HG03135 (cell line): ENCODE data around the gene CRTAC1.

Experiments
- ATAC-seq: cut with Tn5 transposase; IDR thresholded peaks from one replicate; pipeline ENCODE4 v1.9.1; 2021; ENCODE audit warnings: mild to moderate bottlenecking, moderate library complexity; ENCODE audit not compliant: unreplicated experiment

Gene CRTAC1

DNA sequence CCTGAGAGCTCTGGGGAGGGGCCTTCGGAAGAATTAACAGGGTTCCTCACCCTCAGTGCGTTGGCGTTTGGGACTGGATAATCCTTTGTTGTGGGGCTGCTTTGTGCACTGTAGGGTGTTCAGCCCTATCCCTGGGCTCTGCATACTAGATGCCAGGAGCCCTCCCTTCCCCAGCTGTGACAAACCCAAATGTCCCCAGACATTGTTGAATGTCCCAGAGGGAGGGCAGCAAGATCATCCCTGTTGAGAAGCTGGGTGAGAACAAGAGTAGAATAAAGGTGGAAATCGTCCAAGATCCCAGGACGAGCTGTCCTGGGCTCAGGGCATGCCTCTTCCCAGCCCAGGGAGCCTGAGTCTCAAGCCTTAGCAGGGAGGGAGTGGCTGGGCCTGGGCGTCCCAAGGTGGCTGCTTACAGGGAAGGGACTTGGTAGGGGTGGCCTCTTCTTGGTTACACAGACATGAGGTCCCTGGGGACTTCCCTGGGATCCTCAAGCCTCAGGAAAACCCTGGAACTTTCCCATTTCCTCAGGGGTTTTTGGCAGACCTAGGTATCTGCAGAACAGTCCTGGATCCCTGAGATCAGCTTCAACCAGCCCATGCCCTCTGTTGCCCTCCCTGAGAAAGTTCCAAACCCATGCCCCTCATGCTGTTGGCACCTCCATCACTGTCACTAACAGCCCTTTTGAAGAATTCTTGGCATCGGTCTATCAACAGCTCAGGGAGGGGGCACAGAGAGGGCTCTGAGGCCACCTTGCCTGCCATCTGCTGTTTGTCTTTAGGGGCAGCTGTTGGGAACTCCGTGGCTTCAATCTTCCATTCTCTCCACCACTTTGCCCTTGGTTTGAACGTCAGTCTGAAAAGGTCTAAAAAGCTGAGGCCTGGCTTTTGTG is 127.0 kb downstream of the CRTAC1 start:
- ATAC-seq = no peak

DNA sequence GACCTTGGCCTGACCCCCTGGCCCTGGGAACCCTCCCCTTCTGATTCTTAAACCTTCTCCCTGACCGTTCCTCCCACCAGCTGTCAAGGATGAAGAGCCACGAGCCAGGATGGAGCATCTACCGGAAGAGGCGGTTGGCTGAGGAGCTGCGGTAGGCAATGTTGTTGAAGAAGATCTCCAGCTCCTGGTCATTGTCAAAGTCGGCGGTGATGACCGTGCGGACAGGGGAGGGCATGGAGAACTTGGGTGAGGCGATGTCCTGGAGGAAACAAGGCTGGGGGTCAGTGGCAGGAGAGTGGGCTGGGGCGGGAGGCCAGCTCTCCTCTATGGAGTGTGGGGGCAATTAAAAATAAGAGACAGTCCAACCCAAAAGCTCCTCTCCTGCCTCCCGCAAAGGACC is 129.0 kb downstream of the CRTAC1 start:
- no peak for ATAC-seq

DNA sequence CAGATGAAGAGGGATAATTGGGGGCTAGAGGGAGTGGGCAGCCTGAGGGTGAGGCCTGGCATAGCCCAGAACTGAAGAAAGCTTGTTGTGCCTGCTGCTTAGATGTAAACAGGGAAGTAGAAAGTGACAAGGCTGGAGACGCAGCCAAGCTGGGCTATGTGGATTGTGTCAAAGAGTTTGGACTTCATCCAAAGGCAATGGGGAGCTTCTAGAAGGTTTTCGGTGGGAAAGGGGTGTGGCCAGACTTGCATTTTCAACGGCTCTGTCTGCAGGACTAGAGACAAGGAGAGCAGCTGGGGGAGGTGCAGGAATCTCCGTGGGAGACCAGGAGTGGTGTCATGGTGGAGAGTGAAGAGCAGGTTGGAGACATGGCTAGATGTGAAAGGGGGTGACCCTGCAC is 132.0 kb downstream of the CRTAC1 start:
- no peak for ATAC-seq

DNA sequence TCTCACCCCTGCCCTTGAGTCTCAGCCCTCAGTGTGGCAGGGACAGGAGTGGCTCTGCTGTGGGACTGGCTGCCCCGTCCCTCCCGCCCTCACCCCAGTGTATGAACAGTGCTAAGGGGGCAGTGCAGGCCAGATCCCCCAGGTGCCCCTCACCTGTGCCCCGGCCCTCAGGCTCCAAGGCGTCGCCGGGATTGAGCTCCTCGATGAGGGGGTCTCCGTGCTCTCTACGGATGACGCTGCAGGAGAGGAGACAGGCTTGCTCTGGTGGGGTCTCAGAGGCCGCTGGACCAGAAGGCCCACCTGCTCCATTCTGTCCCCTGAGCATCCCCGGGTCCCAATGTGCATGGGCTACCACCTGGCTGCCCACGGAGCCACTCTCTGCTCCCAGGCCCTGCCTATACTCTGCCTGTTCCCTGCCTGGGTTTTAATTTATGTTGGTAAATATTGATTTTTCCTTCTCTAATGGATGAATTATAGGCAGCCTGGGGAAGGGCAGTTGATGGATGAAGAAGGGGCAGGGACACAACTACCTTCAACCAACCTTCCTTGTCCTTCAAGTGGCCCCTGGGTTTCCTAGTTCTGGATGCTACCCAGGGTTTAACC is 133.6 kb downstream of the CRTAC1 start:
- no peak for ATAC-seq

DNA sequence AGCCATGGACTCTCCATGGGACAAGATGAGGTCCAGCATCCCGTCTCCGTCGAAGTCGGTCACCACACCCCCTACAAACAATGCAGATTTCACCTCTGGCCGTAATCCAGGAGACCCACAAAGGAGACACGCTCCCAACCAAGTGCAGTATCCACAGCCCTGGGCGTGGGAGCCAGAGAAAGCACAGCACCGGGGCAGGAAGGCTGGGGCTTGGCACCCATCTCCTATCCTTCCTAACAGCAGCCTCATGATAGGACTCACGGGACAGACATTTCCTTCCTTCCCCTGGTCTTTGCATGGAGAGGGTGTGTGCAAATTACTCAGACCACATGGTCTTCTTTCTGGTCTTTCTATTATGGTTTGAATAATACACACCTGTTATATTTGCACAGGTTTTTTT is 134.5 kb downstream of the CRTAC1 start:
- ATAC-seq = no peak

DNA sequence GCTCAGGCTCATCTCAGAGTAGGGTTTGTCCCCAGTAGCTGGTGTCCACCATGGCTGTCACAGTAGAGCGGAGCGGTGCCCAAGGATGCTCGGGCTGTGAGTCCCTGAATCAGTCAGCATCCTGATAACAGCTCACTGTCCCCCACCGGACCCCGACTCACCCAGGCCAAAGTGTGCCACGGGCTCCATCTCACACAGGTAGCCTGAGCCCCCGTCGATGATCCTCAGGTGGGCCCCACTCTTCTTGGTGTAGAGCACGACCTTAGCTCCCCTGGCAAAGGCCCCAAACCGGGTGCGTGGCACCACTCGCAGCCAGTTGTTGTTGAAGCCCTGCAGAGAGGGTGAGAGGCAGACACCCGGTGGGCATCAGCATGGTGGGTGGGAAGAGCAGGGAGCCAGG is 135.3 kb downstream of the CRTAC1 start:
- no peak for ATAC-seq

DNA sequence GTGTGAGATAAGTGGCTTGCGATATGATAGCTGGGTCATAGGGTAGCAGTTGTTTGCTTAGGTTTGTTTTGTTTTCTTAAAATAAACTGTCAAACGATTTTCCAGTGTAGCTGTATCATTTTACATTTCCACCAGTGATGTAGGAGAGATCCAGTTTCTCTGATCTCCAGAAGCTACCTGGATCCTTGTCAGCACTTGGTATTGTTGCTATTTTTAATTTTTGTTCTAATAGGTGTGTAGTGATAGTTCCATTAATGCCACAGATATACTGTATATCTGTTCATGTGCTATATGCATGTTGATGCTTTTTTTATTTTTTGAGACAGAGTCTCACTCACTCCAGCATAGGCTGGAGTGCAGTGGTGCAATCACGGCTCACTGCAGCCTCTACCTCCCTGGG is 136.3 kb downstream of the CRTAC1 start:
- ATAC-seq = no peak

DNA sequence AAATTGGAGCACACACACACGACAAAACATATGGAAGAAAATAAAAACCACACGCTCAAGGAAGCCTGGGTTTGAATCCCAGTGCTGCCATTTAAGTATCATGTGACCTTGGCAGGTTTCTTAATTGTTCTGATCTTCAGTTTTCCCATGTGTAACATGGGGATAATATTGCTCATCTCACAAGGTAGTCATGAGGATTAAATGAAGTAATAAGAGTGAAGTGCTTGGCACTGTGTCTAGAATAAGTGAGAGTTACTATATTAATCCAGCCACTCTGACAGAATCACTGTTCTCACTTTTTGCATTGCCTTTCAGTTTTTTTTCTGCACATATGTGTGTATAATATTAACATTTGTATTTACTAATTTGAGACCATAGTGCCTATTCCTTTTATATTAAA is 137.5 kb downstream of the CRTAC1 start:
- no peak for ATAC-seq

DNA sequence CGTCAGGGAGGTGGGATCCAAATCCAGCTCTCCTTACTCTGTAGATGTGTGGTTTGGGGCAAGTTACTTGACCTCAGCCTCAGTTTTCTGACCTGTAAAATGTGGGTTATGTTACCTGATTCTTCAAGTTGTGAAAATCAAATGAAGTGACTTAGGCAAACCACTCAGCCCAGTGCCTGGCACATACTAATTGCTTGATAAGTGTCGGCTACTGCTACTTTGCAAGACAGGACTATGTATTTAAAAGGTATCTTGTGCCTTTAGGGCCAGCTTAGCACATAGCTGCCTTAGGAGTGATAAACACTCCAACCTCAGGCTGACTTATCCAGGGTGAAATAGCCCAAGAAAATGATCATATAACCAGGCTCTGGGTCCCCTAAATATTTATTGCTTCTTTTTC is 137.9 kb downstream of the CRTAC1 start:
- ATAC-seq = no peak

DNA sequence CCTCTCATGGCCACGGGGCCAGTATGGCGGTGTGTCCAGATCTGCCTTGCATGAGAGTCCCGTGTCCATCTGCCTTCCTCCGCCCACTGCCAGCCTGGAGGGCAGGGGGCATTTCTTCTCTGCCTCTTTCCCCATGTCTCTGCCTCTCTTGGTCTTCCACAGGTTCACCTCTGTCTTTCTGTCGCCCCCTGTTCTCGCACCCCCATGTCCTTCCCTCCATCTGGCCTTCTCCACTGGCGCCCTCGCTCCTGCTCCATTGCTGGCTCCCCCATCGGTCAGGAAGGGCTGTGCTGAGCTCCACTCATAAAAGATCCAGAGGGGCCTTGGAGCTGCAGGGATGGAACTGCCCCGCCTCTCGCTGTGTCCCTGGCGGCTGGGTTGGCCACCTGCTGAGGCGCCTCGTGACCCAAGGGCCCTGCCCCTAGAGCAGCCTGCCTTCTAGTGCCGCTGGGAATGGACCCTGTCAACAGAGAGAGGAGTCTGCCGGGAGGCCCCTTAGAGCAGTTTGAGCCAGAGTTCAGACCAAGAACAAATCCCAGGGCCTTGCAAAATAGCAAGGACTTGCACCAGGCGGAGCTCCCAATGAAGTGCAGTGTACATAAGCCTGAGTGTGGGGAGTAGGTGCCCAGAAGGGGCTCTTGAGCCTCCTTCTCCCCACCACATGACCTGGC is 138.8 kb downstream of the CRTAC1 start:
- no peak for ATAC-seq

DNA sequence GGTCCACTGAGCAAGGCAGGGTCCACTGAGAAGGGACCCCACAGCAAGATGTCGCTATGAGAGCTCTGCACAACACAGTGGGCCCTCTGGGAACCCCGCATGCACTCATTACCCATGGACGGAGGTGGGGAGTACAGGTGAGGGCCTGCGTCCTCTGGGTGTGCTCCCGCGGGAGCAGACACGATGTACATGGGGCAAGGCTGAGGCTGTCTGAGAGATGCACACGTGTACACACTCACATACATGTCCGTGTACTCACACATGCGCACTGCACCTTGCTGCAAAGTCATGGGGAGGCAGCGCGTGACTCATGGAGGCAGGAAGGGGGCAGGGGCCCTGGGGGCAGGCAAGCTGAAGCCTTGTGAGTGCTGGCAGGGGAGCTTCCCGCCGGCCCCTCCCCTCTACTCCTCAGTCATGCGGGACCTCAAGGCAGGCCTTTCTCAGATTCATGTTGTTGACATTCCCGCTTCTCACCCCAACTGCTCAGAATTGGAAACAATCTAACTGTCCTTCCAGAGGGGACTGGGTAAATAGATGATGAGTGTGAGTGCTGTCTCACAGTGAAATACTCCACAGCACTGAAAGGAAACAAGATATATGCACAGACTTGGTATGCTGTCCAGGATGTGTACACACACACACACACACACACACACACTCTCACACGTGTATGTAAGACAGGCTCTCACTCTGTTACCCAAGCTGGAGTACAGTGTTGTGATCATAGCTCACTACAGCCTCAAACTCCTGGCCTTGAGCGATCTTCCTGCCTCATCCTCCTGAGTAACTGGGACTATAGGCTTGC is 140.8 kb downstream of the CRTAC1 start:
- no peak for ATAC-seq

DNA sequence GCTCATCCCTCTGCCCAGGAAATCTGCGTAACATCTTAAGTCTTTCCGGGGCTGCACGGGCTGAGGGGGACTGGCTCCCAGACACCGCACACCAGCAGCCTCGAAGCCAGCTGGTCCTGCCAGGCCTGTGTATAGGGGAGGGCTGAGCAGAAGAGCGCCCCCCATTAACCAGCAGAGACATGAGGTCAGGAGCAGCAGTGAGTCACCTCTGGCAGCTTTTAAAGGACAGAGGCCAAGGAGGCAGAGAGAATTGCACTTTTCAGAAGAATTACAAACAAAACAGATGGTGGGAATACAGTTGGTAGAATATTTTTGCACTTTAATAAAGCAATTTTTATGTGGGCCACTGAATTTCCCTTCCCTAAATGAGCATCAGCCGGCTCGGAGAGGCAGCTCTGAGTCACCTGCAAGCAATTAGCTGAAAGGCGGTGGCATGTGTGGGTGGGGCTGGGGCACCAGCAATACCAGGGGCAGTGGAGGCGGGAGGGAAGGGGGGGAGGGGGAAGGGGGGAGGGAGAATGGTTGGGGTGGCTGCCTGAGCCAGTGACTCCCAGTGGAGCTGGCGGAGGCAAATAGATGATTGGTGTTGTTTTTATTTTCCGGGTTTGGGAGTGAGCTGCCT is 141.7 kb downstream of the CRTAC1 start:
- no peak for ATAC-seq

DNA sequence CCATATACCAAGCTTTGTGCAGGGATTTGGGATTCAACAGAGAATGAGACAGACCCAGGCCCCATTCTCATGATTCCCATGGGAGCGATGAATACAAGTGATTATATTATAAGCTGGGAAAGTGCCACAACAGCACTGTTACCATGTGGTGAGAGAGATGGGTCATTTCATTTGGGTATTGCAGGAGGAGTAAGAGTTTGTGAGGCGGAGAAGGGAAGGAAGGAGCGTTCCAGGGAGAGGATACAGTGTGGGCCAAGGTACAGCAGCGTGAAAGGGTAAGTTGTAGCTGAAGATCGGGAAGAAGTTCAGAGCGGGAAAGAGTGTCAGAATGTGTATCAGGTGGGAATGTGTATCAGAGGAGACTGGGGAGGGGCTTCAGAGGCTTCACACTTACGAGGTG is 142.3 kb downstream of the CRTAC1 start:
- ATAC-seq = no peak

DNA sequence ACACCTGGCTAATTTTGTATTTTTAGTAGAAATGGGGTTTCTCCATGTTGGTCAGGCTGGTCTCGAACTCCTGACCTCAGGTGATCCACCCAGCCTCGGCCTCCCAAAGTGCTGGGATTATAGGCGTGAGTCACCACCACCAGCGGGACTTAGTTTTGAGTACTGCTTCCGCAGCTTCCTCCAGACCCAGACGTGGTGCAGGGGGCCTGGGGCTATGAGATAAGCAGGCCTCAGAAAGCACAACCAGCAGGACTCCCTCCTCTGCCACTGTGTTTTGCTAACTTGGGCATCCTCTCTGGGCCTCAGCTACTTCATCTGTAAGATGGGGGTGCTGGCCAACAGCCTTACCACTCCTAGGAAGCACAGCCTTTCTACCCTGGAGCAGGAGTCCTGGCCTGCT is 143.0 kb downstream of the CRTAC1 start:
- ATAC-seq = no peak

DNA sequence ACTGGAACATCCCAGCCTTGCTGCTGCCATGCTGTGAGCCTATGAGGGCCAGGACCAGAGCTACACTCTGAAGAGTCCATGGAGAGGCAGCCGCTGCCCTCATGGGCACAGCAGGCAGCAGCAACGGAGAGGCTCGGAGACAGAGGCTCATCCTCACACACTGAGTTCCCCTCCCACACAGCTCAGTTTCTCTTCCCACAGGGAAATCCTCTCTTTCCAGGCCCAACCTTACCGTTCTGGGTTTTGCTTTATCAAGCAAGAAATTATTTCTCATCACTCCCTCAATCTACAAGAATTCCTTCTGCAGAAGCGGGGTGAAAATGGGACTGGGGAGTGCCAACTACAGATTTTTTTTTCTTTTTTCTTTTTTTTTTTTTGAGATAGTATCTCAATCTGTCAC is 144.1 kb downstream of the CRTAC1 start:
- no peak for ATAC-seq

DNA sequence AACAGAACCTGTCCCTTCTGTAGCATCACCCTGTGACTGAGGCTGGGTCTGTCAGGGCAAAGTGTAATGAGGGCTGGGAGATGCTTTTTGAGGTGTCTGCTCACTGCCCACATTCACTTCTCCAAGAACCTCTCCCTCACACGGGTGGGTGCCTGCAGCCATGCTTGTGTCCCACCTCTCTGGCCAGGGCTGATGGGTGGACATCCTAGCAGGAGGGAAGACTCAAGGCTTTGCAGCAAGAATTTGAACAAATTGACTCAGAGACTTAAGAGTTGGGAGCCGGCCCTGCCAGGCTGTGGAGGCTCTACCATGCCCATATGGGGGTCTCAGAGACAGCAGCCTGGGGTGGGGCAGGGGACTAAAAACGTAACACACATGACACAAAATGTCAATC is 147.3 kb downstream of the CRTAC1 start:
- ATAC-seq = no peak

DNA sequence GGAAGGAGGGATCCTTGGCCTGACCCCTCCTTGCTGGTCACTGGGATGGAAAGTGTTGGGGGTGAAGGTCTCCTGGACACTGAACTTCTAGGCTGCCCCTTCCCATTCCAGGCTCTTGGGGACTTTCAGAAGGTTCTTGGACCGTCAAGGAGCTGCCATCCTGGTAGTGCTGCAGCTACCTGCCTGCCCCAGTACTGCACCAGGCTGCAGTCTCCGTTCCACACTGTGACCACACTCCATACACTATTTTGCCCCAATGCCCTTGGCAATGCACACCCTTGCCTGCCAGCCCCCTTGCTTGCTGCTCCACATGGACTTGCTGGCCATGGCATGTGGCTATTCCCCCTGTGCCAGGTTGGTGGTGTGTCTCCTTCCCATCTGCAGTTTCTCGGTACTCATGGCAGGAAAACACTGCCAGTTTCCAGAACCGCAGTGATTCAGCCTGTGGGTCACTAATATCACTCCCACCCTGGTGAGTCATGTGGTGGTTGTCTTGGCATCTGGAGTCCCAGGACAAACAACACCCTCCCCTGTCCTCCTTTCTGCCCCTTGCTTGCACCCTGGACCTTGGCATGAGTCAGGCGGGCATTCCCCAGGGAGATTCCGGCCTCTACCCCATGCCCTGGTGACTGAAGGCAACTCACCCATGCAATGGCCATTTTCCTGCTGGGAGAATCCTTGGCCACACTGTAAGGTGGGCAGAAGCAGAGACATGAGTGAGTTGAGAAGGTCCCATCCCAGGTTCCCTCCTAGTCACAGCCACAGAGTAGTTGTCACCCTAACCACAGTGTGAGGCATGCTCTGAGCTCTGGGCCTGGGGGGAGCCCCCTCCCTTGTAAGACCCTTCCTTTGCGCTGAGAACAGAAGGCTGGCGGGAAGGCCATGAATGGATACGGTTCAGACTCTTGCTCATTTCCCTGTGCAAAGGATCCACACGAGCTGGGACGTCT is 148.0 kb downstream of the CRTAC1 start:
- ATAC-seq = no peak

DNA sequence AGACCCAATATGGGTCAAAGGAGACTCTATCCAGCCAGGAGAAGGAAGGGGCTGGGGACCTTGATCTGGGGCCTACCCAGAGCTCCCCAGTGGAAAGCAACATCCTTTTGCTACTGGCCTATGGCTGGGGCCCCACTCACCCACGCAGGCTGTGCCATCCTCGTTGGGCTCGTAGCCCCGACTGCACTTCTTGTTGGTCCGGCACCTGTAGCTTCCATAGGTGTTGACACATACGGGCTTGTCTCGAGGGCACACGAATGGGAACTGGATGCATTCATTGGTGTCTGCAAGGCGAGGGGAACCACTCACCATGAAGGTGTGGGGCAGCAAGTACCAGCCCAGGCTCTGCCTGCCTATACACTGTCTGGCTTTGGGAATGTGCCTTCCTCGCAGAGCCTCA is 150.3 kb downstream of the CRTAC1 start:
- ATAC-seq = no peak

DNA sequence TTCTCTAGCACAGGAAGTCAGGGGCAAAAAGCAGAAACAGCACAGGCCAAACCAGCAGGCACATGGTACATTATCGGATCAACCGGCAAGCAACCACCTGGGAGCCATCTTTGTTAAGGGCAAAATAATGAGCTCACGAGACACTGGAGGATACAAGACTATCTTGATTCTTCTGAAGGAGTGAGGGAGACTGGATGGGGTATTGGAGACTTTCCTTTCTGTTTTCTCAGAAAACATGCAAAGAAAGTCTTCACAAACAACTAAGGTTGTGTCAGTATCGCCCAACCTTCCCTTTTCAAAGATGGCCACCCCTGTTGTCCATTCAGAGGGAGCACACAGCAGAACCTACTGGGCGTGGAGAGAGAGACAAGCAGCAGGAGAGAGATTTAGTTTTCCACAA is 151.2 kb downstream of the CRTAC1 start:
- ATAC-seq = no peak

DNA sequence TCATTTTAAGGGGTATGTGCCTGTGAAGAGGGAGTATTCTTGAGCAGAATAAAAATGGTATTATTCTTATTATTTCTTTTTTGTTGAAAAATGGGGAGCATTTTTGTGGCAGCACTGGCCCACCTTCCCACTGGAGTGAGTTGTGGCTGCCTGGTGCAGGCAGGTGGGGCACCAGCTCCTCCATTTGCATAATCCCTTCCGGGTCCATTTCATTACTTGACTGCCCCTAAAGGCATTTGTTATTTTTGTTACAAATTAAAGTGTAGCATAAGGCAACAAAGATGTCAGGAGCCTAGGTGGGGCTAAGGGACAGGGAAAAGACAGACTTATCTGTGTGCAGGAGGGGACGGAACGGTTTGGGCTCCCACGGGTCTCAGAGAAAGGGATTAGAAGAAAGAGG is 154.0 kb downstream of the CRTAC1 start:
- ATAC-seq = no peak
